Panc1 (cell line): ENCODE data around the gene UQCR11. TPM values are rescaled to one million over a fixed set of nuclear protein-coding genes. Genes with fewer than 3 reads are reported as not detected.

Experiments used
- ATAC-seq: fragments of 200-7000 bp; cut with Tn5 transposase; 2 replicates; pipeline ENCODE4 v1.9.1; 2020; ENCODE audit warnings: mild to moderate bottlenecking, moderate library complexity
- BruUV-seq: library from RNA; stranded (reverse); fragments of 400-500 nt; replicated peaks from 2 replicates; lab custom pipeline; 2021; lab: Mats Ljungman, UMichigan
- CTCF ChIA-PET: fragments of 300-600 bp; sonication (Branson Sonifier 250); formaldehyde crosslinking; loops from one replicate; lab custom pipeline; 2022; ENCODE audit warnings: antibody characterized with exemption; lab: Charles Lee
- POLR2A ChIA-PET: fragments of 300-600 bp; sonication (Branson Sonifier 250); formaldehyde crosslinking; loops from one replicate; lab custom pipeline; 2022; ENCODE audit warnings: antibody characterized with exemption; lab: Charles Lee
- DNase-seq: peaks from one replicate; pipeline ENCODE4 v3.0.0-alpha.2; 2010; ENCODE audit warnings: low read depth, low spot score
- H3K27ac ChIP-seq: 2 replicates; pipeline ENCODE4 v1.5.1; 2011; ENCODE audit warnings: mild to moderate bottlenecking, low read length, inconsistent platforms
- H3K27me3 ChIP-seq: fragments of 200-500 bp; sonication (Bioruptor generic); 2 replicates; pipeline ENCODE4 v1.6.0; 2014; ENCODE audit warnings: low read length, inconsistent platforms; ENCODE audit not compliant: control insufficient read depth, insufficient read depth
- H3K36me3 ChIP-seq: fragments of 200-500 bp; sonication (Bioruptor generic); 2 replicates; pipeline ENCODE4 v1.5.1; 2014; ENCODE audit warnings: inconsistent platforms, mild to moderate bottlenecking, low read length, moderate library complexity; ENCODE audit not compliant: control insufficient read depth, insufficient read depth
- H3K4me1 ChIP-seq: 2 replicates; pipeline ENCODE4 v1.5.1; 2011; ENCODE audit warnings: inconsistent platforms, mild to moderate bottlenecking, low read length, moderate library complexity; ENCODE audit not compliant: control insufficient read depth, insufficient read depth
- H3K4me3 ChIP-seq, 2 experiments: 2 replicates each; pipeline ENCODE4 v1.5.1; 2011 to 2012; ENCODE audit warnings: low read depth in 2 of 2, low read length in 2 of 2, mild to moderate bottlenecking in 2 of 2, inconsistent platforms in 1 of 2, moderate library complexity in 1 of 2
- H3K9me3 ChIP-seq: fragments of 200-500 bp; sonication (Bioruptor generic); 2 replicates; pipeline ENCODE4 v1.5.1; 2014; ENCODE audit warnings: low read depth, mild to moderate bottlenecking, inconsistent platforms, low read length, moderate library complexity; ENCODE audit not compliant: control insufficient read depth, insufficient read depth
- POLR2AphosphoS5 ChIP-seq: IDR thresholded peaks from 2 replicates; pipeline ENCODE4 v1.6.1; 2012; ENCODE audit warnings: mild to moderate bottlenecking, low read depth, low read length, moderate library complexity
- SIN3A ChIP-seq: IDR thresholded peaks from 2 replicates; pipeline ENCODE4 v1.6.1; 2012; ENCODE audit warnings: low read depth, mild to moderate bottlenecking, low read length, moderate library complexity, borderline replicate concordance; ENCODE audit not compliant: insufficient read depth
- TCF7L2 ChIP-seq: IDR thresholded peaks from 2 replicates; pipeline ENCODE4 v1.6.1; 2011; ENCODE audit warnings: mild to moderate bottlenecking, low read depth, low read length, inconsistent platforms
- in situ Hi-C: cut with HindIII; loops from 2 replicates; pipeline ENCODE4 v1.10.0; 2016; ENCODE audit warnings: low sequenced_read_pairs, low pct_unique_long_range_greater_than_20kb
- intact Hi-C: fragments of 100-400 bp; cut with micrococcal nuclease; formaldehyde crosslinking; loops from one replicate; pipeline ENCODE4 v1.10.0; 2022; ENCODE audit not compliant: unreplicated experiment
- total RNA-seq: library from RNA; stranded (reverse); gene quantifications from one replicate; pipeline ENCODE4 v1.2.1, GENCODE V29; 2021; ENCODE audit not compliant: unreplicated experiment
- TF ChIP-seq, protein P1 (sequence below), 2 experiments: IDR thresholded peaks; 2 replicates each; pipeline ENCODE4 v1.6.1; 2011 to 2012; ENCODE audit warnings: low read depth in 2 of 2, control low read depth in 1 of 2, low read length in 1 of 2, mild to moderate bottlenecking in 1 of 2, moderate library complexity in 1 of 2; ENCODE audit not compliant: insufficient read depth in 1 of 2
- TF ChIP-seq, protein P2 (sequence below): fragments of 450-650 bp; IDR thresholded peaks from 2 replicates; pipeline ENCODE4 v1.5.1; 2017; ENCODE audit warnings: mild to moderate bottlenecking

UQCR11 gene
- total RNA-seq, 1 experiment from 2014 or later: 300 TPM

GRCh38 chr19:1636325-1637236 lies 31.3 kb upstream of the UQCR11 start:
- H3K9me3 ChIP-seq: no peaks in the 10 kb centered on the region
- no peak for DNase-seq
- BruUV-seq: no TSS peak
- no peak overlapping the region for H3K27ac ChIP-seq
- in situ Hi-C loops (no loop called here), intact Hi-C loops (no loop called here)
- TF ChIP-seq, protein P1, sequence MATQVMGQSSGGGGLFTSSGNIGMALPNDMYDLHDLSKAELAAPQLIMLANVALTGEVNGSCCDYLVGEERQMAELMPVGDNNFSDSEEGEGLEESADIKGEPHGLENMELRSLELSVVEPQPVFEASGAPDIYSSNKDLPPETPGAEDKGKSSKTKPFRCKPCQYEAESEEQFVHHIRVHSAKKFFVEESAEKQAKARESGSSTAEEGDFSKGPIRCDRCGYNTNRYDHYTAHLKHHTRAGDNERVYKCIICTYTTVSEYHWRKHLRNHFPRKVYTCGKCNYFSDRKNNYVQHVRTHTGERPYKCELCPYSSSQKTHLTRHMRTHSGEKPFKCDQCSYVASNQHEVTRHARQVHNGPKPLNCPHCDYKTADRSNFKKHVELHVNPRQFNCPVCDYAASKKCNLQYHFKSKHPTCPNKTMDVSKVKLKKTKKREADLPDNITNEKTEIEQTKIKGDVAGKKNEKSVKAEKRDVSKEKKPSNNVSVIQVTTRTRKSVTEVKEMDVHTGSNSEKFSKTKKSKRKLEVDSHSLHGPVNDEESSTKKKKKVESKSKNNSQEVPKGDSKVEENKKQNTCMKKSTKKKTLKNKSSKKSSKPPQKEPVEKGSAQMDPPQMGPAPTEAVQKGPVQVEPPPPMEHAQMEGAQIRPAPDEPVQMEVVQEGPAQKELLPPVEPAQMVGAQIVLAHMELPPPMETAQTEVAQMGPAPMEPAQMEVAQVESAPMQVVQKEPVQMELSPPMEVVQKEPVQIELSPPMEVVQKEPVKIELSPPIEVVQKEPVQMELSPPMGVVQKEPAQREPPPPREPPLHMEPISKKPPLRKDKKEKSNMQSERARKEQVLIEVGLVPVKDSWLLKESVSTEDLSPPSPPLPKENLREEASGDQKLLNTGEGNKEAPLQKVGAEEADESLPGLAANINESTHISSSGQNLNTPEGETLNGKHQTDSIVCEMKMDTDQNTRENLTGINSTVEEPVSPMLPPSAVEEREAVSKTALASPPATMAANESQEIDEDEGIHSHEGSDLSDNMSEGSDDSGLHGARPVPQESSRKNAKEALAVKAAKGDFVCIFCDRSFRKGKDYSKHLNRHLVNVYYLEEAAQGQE (IDR thresholded peaks at IDR 0.05; ENCODE audit: insufficient read depth in 1 of 2, low read depth in 2 of 2, low read length in 1 of 2): no peak
- TF ChIP-seq SIN3A (no peak), TCF7L2 (no peak), POLR2AphosphoS5 (no peak)
- TF ChIP-seq, protein P2, sequence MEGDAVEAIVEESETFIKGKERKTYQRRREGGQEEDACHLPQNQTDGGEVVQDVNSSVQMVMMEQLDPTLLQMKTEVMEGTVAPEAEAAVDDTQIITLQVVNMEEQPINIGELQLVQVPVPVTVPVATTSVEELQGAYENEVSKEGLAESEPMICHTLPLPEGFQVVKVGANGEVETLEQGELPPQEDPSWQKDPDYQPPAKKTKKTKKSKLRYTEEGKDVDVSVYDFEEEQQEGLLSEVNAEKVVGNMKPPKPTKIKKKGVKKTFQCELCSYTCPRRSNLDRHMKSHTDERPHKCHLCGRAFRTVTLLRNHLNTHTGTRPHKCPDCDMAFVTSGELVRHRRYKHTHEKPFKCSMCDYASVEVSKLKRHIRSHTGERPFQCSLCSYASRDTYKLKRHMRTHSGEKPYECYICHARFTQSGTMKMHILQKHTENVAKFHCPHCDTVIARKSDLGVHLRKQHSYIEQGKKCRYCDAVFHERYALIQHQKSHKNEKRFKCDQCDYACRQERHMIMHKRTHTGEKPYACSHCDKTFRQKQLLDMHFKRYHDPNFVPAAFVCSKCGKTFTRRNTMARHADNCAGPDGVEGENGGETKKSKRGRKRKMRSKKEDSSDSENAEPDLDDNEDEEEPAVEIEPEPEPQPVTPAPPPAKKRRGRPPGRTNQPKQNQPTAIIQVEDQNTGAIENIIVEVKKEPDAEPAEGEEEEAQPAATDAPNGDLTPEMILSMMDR: no peak
- no peaks in the 10 kb centered on the region for H3K4me1 ChIP-seq
- H3K4me3 ChIP-seq: no peak overlapping the region
- no peak for ATAC-seq
- no peaks in the 10 kb centered on the region for H3K27me3 ChIP-seq
- H3K36me3 ChIP-seq: peaks cover 2% of the 10 kb centered on the region; the same call in 1 of the 2 replicates
- CTCF ChIA-PET: interaction anchor here (0.7 kb wide), 2 partner anchors 36 to 44 kb away, joined by 3 read pairs; partner anchors contain the start of gene MBD3
- POLR2A ChIA-PET: no interaction called here

DNA sequence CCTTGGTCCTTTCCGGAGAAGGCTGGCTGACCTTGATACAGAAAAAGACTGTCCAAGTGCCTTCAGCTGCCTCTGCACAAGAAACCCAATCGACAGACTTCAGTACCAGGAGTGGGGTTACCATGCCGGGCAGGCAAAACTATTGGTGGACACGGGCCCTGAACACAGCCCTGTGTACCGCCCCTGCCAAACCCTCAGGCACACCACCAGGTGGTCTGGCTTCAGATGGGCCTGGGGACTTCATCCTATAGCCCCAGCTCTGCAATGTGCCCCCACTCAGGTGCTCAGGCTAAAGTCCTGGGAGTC lies 29.6 kb upstream of the UQCR11 start:
- DNase-seq (no peak), ATAC-seq (no peak)
- Histone ChIP-seq H3K9me3 (no peaks in the 10 kb centered on the region), H3K27ac (no peak overlapping the region), H3K4me3 (no peak overlapping the region), H3K27me3 (no peaks in the 10 kb centered on the region), H3K36me3 (peaks cover 2% of the 10 kb centered on the region; the same call in 1 of the 2 replicates), H3K4me1 (no peaks in the 10 kb centered on the region)
- no peak for TF ChIP-seq TCF7L2
- TF ChIP-seq, protein P1 (IDR thresholded peaks at IDR 0.05; ENCODE audit: insufficient read depth in 1 of 2, low read depth in 2 of 2, low read length in 1 of 2): no peak
- TF ChIP-seq, protein P2: no peak
- TF ChIP-seq POLR2AphosphoS5: no peak
- TF ChIP-seq SIN3A: no peak
- intact Hi-C loops (no loop called here), in situ Hi-C loops (no loop called here)
- BruUV-seq: no TSS peak
- CTCF ChIA-PET: interaction anchor here (0.6 kb wide), 1 partner anchor 35 kb away, joined by 4 read pairs; no protein-coding TSS in a partner anchor
- POLR2A ChIA-PET: no interaction called here
